ENCODE measurements around the gene NEU2.

Gene NEU2

GRCh38 chr2:233003658-233004555, 28.6 kb upstream of the NEU2 start:
- no peak overlapping the region for H3K4me3 ChIP-seq (ENCODE audit: low read length)
- DNase-seq (ENCODE audit: low read depth), result no peak
- TF ChIP-seq, protein P1, sequence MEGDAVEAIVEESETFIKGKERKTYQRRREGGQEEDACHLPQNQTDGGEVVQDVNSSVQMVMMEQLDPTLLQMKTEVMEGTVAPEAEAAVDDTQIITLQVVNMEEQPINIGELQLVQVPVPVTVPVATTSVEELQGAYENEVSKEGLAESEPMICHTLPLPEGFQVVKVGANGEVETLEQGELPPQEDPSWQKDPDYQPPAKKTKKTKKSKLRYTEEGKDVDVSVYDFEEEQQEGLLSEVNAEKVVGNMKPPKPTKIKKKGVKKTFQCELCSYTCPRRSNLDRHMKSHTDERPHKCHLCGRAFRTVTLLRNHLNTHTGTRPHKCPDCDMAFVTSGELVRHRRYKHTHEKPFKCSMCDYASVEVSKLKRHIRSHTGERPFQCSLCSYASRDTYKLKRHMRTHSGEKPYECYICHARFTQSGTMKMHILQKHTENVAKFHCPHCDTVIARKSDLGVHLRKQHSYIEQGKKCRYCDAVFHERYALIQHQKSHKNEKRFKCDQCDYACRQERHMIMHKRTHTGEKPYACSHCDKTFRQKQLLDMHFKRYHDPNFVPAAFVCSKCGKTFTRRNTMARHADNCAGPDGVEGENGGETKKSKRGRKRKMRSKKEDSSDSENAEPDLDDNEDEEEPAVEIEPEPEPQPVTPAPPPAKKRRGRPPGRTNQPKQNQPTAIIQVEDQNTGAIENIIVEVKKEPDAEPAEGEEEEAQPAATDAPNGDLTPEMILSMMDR (conservative IDR thresholded peaks at IDR 0.05; ENCODE audit: low read depth, low read length), result no peak

DNA sequence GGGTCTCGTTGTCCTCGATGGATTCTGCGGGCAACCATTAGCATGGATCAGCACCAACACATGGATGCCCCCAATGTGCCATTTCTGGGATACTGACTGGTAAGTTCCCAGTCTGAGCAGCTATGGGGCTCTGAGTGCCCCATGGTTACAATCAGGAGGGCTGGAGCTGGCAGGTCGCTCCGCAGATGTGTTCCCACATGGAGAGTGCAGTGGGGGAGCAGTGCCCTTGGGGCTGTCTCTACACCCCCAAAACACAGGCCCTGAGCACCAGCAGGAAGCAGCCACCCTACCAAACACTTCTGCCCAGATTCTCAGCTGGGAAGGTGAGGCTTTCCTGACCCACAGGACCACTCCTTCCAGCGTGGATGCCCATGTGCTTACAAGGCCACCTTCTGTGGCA, 27.4 kb upstream of the NEU2 start:
- no peak for DNase-seq (ENCODE audit: low read depth)
- H3K4me3 ChIP-seq (ENCODE audit: low read length), result no peak overlapping the region
- TF ChIP-seq, protein P1 (conservative IDR thresholded peaks at IDR 0.05; ENCODE audit: low read depth, low read length), result no peak

DNA sequence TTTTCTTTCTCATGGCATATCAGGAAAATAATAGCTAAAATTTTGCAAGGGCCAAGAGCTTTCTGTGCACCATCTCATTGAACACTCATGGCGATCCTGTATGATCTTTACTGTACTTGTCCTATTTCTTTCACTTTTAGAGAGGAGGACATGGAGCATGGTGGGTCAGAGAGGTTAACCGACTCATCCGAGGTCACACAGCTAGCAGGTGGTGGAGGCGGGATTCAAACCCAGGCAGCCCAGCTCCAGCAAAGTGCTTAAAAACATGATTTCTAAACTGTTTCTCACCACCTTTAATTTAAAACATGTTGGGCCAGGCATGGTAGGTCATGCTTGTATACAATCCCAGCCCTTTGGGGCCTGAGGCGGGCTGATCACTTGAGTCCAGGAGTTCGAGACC, 25.8 kb upstream of the NEU2 start:
- no peak for DNase-seq (ENCODE audit: low read depth)
- TF ChIP-seq, protein P1 (conservative IDR thresholded peaks at IDR 0.05; ENCODE audit: low read depth, low read length), result no peak
- H3K4me3 ChIP-seq (ENCODE audit: low read length), result no peak overlapping the region

GRCh38 chr2:233007270-233007669, 25.2 kb upstream of the NEU2 start:
- H3K4me3 ChIP-seq (ENCODE audit: low read length), result no peak overlapping the region
- DNase-seq (ENCODE audit: low read depth), result no peak

DNA sequence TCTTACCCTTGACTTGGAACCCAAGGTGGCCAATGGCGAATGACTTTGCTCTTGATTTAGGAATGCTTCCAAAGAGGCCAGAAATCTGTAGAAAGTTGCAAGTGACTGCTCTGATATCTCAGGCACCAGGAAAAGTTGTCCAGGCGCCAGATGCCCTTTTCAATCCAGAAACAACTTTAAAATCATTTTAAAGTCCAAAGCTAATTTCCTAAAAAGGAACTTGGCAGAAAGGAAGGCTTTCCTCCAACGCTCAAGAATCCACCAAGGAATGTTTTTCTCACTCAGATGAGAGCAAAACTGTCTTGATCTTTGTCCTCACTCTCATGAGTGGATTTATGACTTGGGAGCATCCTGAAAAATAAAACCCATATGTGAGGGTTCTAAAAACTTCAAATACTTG, 24.7 kb upstream of the NEU2 start:
- TF ChIP-seq, protein P1 (conservative IDR thresholded peaks at IDR 0.05; ENCODE audit: low read depth, low read length), result no peak
- no peak overlapping the region for H3K4me3 ChIP-seq (ENCODE audit: low read length)
- DNase-seq (ENCODE audit: low read depth), result no peak

More at GRCh38 chr2:233007270-233007669, 25.2 kb upstream of the NEU2 start:
- TF ChIP-seq, protein P1 (conservative IDR thresholded peaks at IDR 0.05; ENCODE audit: low read depth, low read length), result no peak

- no peak overlapping the region for H3K4me3 ChIP-seq (ENCODE audit: low read length)
- TF ChIP-seq, protein P1 (conservative IDR thresholded peaks at IDR 0.05; ENCODE audit: low read depth, low read length), result no peak
- DNase-seq (ENCODE audit: low read depth), result no peak
These were observed 22.8 kb upstream of the NEU2 start for GRCh38 chr2:233009661-233010060.
